ENCODE measurements around the gene ACTRT2.

The ACTRT2 gene

GRCh38 chr1:3062616-3063378 is 41.5 kb downstream of the ACTRT2 start:
- no peak overlapping the region for H3K4me3 ChIP-seq (ENCODE audit: low read length)
- H3K27ac ChIP-seq (ENCODE audit: low read length): no peak overlapping the region
- no peak overlapping the region for H2AFZ ChIP-seq (ENCODE audit: low read length)
- no peaks in the 10 kb centered on the region for H3K4me1 ChIP-seq (ENCODE audit: low read length)
- H3K4me2 ChIP-seq (ENCODE audit: low read depth, low read length): no peak overlapping the region
- no peak overlapping the region for H3K9ac ChIP-seq (ENCODE audit: low read length)
- no peaks in the 10 kb centered on the region for H4K20me1 ChIP-seq (ENCODE audit: insufficient read depth, low read length)
- no peaks in the 10 kb centered on the region for H3K9me3 ChIP-seq (replicated peaks; ENCODE audit: insufficient read depth, low read length)
- no peak for TF ChIP-seq CTCF (IDR thresholded peaks at IDR 0.05; ENCODE audit: low read length)
- TF ChIP-seq EZH2 (optimal IDR thresholded peaks at IDR 0.05; ENCODE audit: low read depth, low read length): no peak
- TF ChIP-seq EZH2phosphoT487 (IDR thresholded peaks at IDR 0.05; ENCODE audit: low read length): no peak
- peaks cover 87% of the 10 kb centered on the region for H3K27me3 ChIP-seq (replicated peaks; ENCODE audit: insufficient read depth, low read length)
- DNase-seq: no peak
- H3K79me2 ChIP-seq (ENCODE audit: low read length): no peaks in the 10 kb centered on the region
- no peaks in the 10 kb centered on the region for H3K36me3 ChIP-seq (replicated peaks; ENCODE audit: insufficient read depth, low read length)
- no peaks in the 10 kb centered on the region for H3F3A ChIP-seq (ENCODE audit: insufficient read depth, low read length)
- no peaks in the 10 kb centered on the region for H3K9me2 ChIP-seq (replicated peaks; ENCODE audit: insufficient read depth, low read length)

GRCh38 chr1:3063379-3064295 is 42.4 kb downstream of the ACTRT2 start:
- DNase-seq: no peak
- TF ChIP-seq EZH2 (optimal IDR thresholded peaks at IDR 0.05; ENCODE audit: low read depth, low read length): no peak
- TF ChIP-seq CTCF (IDR thresholded peaks at IDR 0.05; ENCODE audit: low read length): no peak
- no peak for TF ChIP-seq EZH2phosphoT487 (IDR thresholded peaks at IDR 0.05; ENCODE audit: low read length)
- peaks cover 86% of the 10 kb centered on the region for H3K27me3 ChIP-seq (replicated peaks; ENCODE audit: insufficient read depth, low read length)

GRCh38 chr1:3064296-3064850 is 43.1 kb downstream of the ACTRT2 start:
- Histone ChIP-seq H3K4me3 (ENCODE audit: low read length) (no peak overlapping the region), H3K36me3 (replicated peaks; ENCODE audit: insufficient read depth, low read length) (no peaks in the 10 kb centered on the region), H4K20me1 (ENCODE audit: insufficient read depth, low read length) (no peaks in the 10 kb centered on the region), H3K4me1 (ENCODE audit: low read length) (no peaks in the 10 kb centered on the region), H3K9me3 (replicated peaks; ENCODE audit: insufficient read depth, low read length) (no peaks in the 10 kb centered on the region), H3K9ac (ENCODE audit: low read length) (no peak overlapping the region), H3K79me2 (ENCODE audit: low read length) (no peaks in the 10 kb centered on the region), H3F3A (ENCODE audit: insufficient read depth, low read length) (no peaks in the 10 kb centered on the region), H2AFZ (ENCODE audit: low read length) (no peak overlapping the region), H3K27ac (ENCODE audit: low read length) (no peak overlapping the region), H3K27me3 (replicated peaks; ENCODE audit: insufficient read depth, low read length) (peaks cover 82% of the 10 kb centered on the region), H3K4me2 (ENCODE audit: low read depth, low read length) (no peak overlapping the region), H3K9me2 (replicated peaks; ENCODE audit: insufficient read depth, low read length) (no peaks in the 10 kb centered on the region)
- TF ChIP-seq EZH2 (optimal IDR thresholded peaks at IDR 0.05; ENCODE audit: low read depth, low read length) (no peak), CTCF (IDR thresholded peaks at IDR 0.05; ENCODE audit: low read length) (no peak), EZH2phosphoT487 (IDR thresholded peaks at IDR 0.05; ENCODE audit: low read length) (no peak)
- no peak for DNase-seq

More at GRCh38 chr1:3063379-3064295, 42.4 kb downstream of the ACTRT2 start:
- H3K4me3 ChIP-seq (ENCODE audit: low read length): no peak overlapping the region
- H3K9me3 ChIP-seq (replicated peaks; ENCODE audit: insufficient read depth, low read length): no peaks in the 10 kb centered on the region
- H3K27ac ChIP-seq (ENCODE audit: low read length): no peak overlapping the region
- H3K9ac ChIP-seq (ENCODE audit: low read length): no peak overlapping the region
- H3F3A ChIP-seq (ENCODE audit: insufficient read depth, low read length): no peaks in the 10 kb centered on the region
- H3K4me1 ChIP-seq (ENCODE audit: low read length): no peaks in the 10 kb centered on the region
- no peak overlapping the region for H2AFZ ChIP-seq (ENCODE audit: low read length)
- no peaks in the 10 kb centered on the region for H3K9me2 ChIP-seq (replicated peaks; ENCODE audit: insufficient read depth, low read length)
- H3K79me2 ChIP-seq (ENCODE audit: low read length): no peaks in the 10 kb centered on the region
- no peaks in the 10 kb centered on the region for H3K36me3 ChIP-seq (replicated peaks; ENCODE audit: insufficient read depth, low read length)
- H3K4me2 ChIP-seq (ENCODE audit: low read depth, low read length): no peak overlapping the region
- no peaks in the 10 kb centered on the region for H4K20me1 ChIP-seq (ENCODE audit: insufficient read depth, low read length)
